Astrocyte of the cerebellum (primary cell): ENCODE results near the gene RNF186.

Source experiments
- DNase-seq: peaks from one replicate; pipeline ENCODE4 v3.0.0-alpha.2; 2011; ENCODE audit warnings: low read depth
- H3K4me3 ChIP-seq: 2 replicates; pipeline ENCODE4 v1.5.1; 2011; ENCODE audit warnings: mild to moderate bottlenecking, low read depth, low read length, moderate library complexity
- CTCF ChIP-seq: IDR thresholded peaks from 2 replicates; pipeline ENCODE4 v1.5.1; 2012; ENCODE audit warnings: low read length, low read depth, moderate library complexity, mild to moderate bottlenecking; ENCODE audit errors: missing control alignments
- in situ Hi-C: cut with HindIII; loops from 2 replicates; pipeline ENCODE4 v1.10.0; 2017; ENCODE audit warnings: low sequenced_read_pairs

The RNF186 gene

DNA sequence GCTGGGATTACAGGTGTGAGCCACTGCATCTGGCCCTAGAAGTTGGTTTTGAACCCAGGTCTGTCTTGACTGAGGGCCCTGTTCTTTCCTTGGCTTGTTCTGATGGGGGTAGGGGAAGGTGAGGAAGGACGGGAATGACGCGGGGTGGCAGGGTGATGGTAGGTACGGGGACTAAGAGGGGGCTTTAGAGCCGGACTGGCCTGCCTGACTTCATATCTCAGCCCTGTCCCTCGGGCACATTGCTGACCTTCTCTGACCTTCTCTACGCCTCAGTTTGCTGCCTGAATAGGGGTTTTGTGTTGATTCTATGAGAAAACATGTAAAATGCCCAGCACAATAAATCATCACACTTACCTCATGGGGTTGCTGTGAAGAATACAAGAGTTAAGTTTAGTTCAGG lies 6.7 kb downstream of the RNF186 start:
- in situ Hi-C loops = no loop called here
- TF ChIP-seq CTCF = no peak
- no peak overlapping the region for H3K4me3 ChIP-seq
- no peak for DNase-seq

DNA sequence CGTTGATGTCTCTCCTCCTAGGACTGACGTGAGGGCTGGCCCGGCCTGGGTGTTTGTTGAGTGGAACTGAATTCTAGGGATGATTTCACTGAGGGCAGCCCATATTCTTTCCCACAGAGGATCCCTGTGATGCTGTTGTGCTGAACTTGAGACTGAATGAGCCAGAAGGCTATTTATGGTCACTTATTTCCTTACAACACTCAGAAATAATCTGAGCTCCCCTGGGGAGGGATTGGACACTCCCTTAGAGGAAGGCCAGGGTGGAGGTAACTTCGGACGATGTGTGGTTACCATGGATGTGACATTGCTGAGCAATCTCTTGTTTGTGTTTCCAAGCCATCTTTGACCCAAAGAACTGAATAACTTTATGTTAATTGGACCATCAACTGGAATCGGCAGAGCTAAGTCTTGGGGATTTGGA lies 10.2 kb downstream of the RNF186 start:
- DNase-seq = no peak
- no peak overlapping the region for H3K4me3 ChIP-seq
- in situ Hi-C loops = no loop called here
- no peak for TF ChIP-seq CTCF

DNA sequence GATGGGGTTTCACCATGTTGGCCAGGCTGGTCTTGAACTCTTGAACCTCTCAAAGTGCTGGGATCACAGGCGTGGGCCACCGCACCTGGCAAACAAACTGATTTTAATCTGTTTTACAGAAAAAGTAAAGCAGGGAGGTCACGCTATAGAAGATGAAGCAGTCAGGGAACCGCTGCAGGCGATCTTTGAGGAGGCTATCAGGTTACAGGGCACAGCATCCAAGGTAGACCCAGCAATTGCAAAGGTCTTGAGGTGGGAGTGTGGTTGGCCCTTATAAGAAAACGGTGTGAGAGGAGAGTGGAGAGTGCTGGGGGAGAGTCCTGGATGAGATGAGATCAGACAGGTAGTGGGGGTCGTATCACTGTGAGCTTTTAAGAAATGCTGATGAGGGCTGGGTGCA lies 12.8 kb downstream of the RNF186 start:
- no peak for DNase-seq
- TF ChIP-seq CTCF = no peak
- in situ Hi-C loops = no loop called here
- no peak overlapping the region for H3K4me3 ChIP-seq

DNA sequence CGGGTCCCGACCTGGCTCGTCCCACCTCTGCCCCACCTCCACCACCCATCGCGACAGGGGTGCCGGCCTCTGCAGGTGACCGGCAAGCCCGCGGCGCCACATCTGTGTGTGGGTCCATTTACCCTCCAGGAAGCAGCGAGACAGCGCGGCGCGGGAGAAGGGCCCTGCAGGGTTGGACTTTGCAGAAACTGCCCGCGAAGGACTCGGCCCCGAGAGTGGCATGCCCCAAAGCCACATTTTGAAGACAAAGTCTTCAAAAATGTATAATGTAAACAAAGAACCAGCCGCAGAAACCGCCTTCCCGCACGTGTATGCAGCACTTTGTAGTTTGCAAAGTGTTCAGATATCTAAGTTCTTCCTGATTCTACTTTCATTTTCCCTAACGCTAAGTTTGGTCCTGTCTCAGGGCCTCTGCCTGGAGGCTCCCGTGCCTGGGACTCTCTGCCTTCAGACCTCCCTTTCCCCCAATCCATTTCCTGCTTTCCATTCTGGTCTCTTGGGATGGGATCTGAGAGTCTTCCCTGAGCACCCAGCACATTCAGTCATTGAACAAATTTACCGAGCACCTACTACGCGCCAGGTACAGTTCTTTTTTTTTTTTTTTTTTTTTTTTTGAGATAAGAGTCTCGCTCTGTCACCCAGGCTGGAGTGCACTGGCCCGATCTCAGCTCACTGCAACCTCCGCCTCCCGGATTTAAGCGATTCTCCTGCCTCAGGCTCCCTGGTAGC lies 14.8 kb downstream of the RNF186 start:
- no peak for TF ChIP-seq CTCF
- in situ Hi-C loops = no loop called here
- peak; percentile 78 for DNase-seq

DNA sequence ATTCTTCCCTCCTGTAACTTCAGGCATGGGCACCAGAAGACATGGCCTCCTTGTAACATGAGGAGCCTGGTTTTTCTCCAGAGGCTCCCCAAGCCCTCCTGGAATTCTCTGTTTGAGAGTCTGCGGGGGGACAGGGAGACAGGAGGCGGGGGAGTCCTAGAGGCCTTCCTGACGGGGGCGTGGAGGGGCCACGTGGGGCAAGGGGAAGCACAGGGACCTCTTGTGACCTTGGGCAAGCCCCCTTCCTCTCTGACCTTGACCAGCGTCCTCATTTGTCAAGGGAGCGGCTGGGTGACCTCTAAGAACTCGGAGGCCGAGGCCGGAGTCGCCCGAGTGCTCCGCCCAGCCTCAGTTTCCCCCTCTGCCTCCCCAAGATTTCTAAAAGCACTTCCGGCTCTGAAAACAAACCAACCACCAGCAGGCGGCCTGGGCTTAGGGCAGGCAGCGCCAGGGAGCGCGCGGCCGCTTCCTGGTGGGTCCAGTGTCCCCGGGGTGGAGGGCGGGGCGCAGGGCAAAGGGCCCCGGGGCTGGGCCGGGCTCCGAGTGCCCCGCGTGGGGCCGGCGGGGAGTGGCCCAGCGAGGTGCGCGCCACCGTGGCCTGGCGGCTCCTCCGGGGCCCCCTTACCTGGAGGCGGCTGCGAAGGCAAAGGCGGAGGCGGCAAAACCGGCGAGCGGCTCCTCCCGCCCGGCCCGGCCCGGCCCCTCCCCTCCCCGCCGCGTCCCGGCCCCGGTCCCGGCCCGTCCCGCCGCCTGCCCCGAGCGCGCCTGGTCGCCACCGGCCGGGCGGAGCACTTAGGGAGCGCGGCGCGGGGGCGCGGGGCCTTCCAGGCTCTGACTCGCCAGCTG lies 15.6 kb downstream of the RNF186 start, which contains the start of gene TMCO4:
Gene TMCO4, minus strand, starts transcription at position 687 of the 846 bp plus-strand sequence. CDS start 19,158 bp downstream, outside the sequence.
- H3K4me3 ChIP-seq = peak within 1 kb of the TSS; percentile 43
- in situ Hi-C loops = no loop called here
- peak; percentile 29 for TF ChIP-seq CTCF
- DNase-seq = no peak

More for the DNA sequence above, 14.8 kb downstream of the RNF186 start:
- H3K4me3 ChIP-seq = peak overlapping the region; percentile 43

DNA sequence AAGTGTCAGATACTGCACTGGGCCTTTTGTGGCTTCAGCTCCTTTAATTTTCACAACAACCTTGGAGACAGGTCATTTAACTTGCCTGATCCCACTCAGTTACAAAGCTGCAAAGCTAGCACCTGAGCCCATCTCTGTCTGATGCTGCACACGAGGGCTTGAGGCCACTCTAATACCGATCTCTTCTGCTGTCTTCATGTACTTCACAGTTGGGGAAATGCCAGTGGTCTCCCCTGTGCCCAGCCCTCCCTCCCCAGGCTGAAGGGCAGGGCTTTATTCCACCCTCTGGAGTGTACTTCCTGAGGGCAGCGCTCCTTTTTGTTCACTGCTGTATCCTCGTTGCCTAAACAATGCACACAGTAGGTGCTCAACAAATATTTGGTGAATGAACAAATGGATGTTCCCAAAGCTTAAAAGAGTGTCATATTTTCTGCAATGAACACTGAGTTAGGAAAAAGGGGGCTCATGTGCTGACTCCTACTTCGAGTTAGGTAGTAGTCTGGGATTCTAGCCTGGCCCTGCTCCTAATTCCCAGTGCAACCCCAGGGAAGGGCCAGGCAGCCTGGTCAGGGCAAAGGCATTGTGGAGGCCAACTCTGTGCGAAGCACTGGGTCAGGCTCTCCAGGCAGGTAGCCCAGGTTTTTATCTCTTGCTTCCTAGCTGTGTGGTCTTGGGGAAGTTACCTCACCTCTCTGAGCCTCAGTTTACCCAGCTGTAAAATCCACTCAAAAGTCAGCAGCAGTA lies 16.4 kb downstream of the RNF186 start:
- in situ Hi-C loops = no loop called here
- DNase-seq = no peak
- H3K4me3 ChIP-seq = peak overlapping the region; percentile 43
- no peak for TF ChIP-seq CTCF
